Left hindlimb (tissue), 1 donor: Measurements from ENCODE around the gene SYT9.

Experiments used
- DNase-seq: peaks from one replicate; pipeline ENCODE4 v3.0.0-alpha.2; 2018

SYT9 gene

GRCh38 chr11:7347611-7348431 is 96.1 kb downstream of the SYT9 start:
- no peak for DNase-seq

GRCh38 chr11:7348432-7349304 is 97.0 kb downstream of the SYT9 start:
- no peak for DNase-seq

GRCh38 chr11:7351228-7351627 is 99.5 kb downstream of the SYT9 start:
- DNase-seq, result no peak

- DNase-seq, result no peak
Observed at GRCh38 chr11:7353100-7353499, 101.4 kb downstream of the SYT9 start.

GRCh38 chr11:7364660-7365059 is 113.0 kb downstream of the SYT9 start:
- no peak for DNase-seq

GRCh38 chr11:7367803-7368202 is 116.1 kb downstream of the SYT9 start:
- DNase-seq, result no peak

- DNase-seq, result no peak
Observed at GRCh38 chr11:7376386-7376785, 124.7 kb downstream of the SYT9 start.

- DNase-seq, result no peak
Observed at GRCh38 chr11:7381937-7382336, 130.2 kb downstream of the SYT9 start.

GRCh38 chr11:7383406-7383805 is 131.7 kb downstream of the SYT9 start:
- no peak for DNase-seq

- no peak for DNase-seq
Observed at GRCh38 chr11:7384691-7385090, 133.0 kb downstream of the SYT9 start.

GRCh38 chr11:7385532-7385931 is 133.8 kb downstream of the SYT9 start:
- DNase-seq, result no peak

GRCh38 chr11:7413961-7414915 is 162.5 kb downstream of the SYT9 start:
- no peak for DNase-seq

GRCh38 chr11:7414973-7415817 is 163.5 kb downstream of the SYT9 start:
- no peak for DNase-seq

GRCh38 chr11:7416080-7416479 is 164.4 kb downstream of the SYT9 start:
- no peak for DNase-seq

GRCh38 chr11:7417328-7417727 is 165.6 kb downstream of the SYT9 start:
- DNase-seq, result no peak

GRCh38 chr11:7418061-7418460 is 166.4 kb downstream of the SYT9 start:
- no peak for DNase-seq

GRCh38 chr11:7418906-7419305 is 167.2 kb downstream of the SYT9 start:
- no peak for DNase-seq

- no peak for DNase-seq
Observed at GRCh38 chr11:7421136-7421535, 169.4 kb downstream of the SYT9 start.

GRCh38 chr11:7422544-7423331 is 171.0 kb downstream of the SYT9 start:
- DNase-seq, result no peak

GRCh38 chr11:7423946-7424345 is 172.2 kb downstream of the SYT9 start:
- DNase-seq, result no peak

GRCh38 chr11:7427733-7428132 is 176.0 kb downstream of the SYT9 start:
- DNase-seq, result no peak
